Activated T-helper 1 cell treated with anti-CD3 and anti-CD28 coated beads, Interleukin-12 subunit alpha, Interleukin-12 subunit beta, Interleukin-2, Interleukin-4 antibody, amounts not matched to agents 30 ng/mL and 10 ng/mL and 1 ng/mL, durations not matched to agents 14 hours and 24 hours and 36 hours (primary cell): Measurements from ENCODE around the gene AHI1. TPM values are rescaled to one million over a fixed set of nuclear protein-coding genes. Genes with fewer than 3 reads are reported as not detected.
"Not testable (repeated sequence)": the region's sequence is repeated elsewhere in the genome, so short reads cannot be mapped to it uniquely, and the experiment has no call there.

Experiments used
- DNase-seq: peaks from one replicate; pipeline ENCODE4 v3.0.0; 2021; ENCODE audit warnings: low spot score
- H3K27ac Mint-ChIP-seq: one replicate; pipeline ENCODE4 v1.8.0; 2021; ENCODE audit warnings: mild to moderate bottlenecking, mixed read lengths
- H3K27me3 Mint-ChIP-seq: one replicate; pipeline ENCODE4 v1.8.0; 2022; ENCODE audit warnings: mild to moderate bottlenecking, moderate library complexity, mixed read lengths; ENCODE audit not compliant: insufficient read depth
- H3K36me3 Mint-ChIP-seq: one replicate; pipeline ENCODE4 v1.8.0; 2021; ENCODE audit warnings: low read depth, mixed read lengths
- H3K4me1 Mint-ChIP-seq: one replicate; pipeline ENCODE4 v1.8.0; 2021; ENCODE audit warnings: low read depth, mixed read lengths
- H3K4me3 Mint-ChIP-seq: one replicate; pipeline ENCODE4 v1.8.0; 2021; ENCODE audit warnings: mild to moderate bottlenecking, moderate library complexity, mixed read lengths
- H3K9me3 Mint-ChIP-seq: one replicate; pipeline ENCODE4 v1.8.0; 2021; ENCODE audit warnings: mixed read lengths
- intact Hi-C: fragments of 100-400 bp; cut with micrococcal nuclease; formaldehyde crosslinking; loops from one replicate; pipeline ENCODE4 v1.15.1; 2024
- total RNA-seq: library from RNA; stranded (reverse); gene quantifications from 2 replicates; pipeline ENCODE4 v1.2.3, GENCODE V29; 2022

AHI1 gene
- total RNA-seq, 1 donor from 2014 or later: 142 TPM

GRCh38 chr6:135358985-135359384 lies 138.6 kb downstream of the AHI1 start:
- peaks cover 10% of the 10 kb centered on the region for H3K36me3 Mint-ChIP-seq
- no peak overlapping the region for H3K27ac Mint-ChIP-seq
- intact Hi-C loops: no loop called here
- no peak for DNase-seq
- H3K9me3 Mint-ChIP-seq: no peaks in the 10 kb centered on the region
- H3K4me1 Mint-ChIP-seq: peaks cover 16% of the 10 kb centered on the region
- no peak overlapping the region for H3K4me3 Mint-ChIP-seq
- H3K27me3 Mint-ChIP-seq: no peaks in the 10 kb centered on the region

- Mint-ChIP-seq H3K9me3 (no peaks in the 10 kb centered on the region), H3K27me3 (no peaks in the 10 kb centered on the region), H3K4me3 (no peak overlapping the region), H3K27ac (no peak overlapping the region), H3K4me1 (peaks cover 16% of the 10 kb centered on the region), H3K36me3 (peaks cover 10% of the 10 kb centered on the region)
- no peak for DNase-seq
- intact Hi-C loops: no loop called here
Observed at GRCh38 chr6:135358251-135358821, 139.2 kb downstream of the AHI1 start.

GRCh38 chr6:135354407-135354806 lies 143.1 kb downstream of the AHI1 start:
- H3K27ac Mint-ChIP-seq: no peak overlapping the region
- intact Hi-C loops: no loop called here
- DNase-seq: no peak
- H3K4me3 Mint-ChIP-seq: no peak overlapping the region
- H3K4me1 Mint-ChIP-seq: peaks cover 14% of the 10 kb centered on the region
- H3K27me3 Mint-ChIP-seq: no peaks in the 10 kb centered on the region
- peaks cover 11% of the 10 kb centered on the region for H3K36me3 Mint-ChIP-seq
- no peaks in the 10 kb centered on the region for H3K9me3 Mint-ChIP-seq

- Mint-ChIP-seq H3K4me3 (no peak overlapping the region), H3K27ac (no peak overlapping the region), H3K36me3 (peaks cover 8% of the 10 kb centered on the region), H3K9me3 (no peaks in the 10 kb centered on the region), H3K4me1 (peaks cover 1% of the 10 kb centered on the region), H3K27me3 (no peaks in the 10 kb centered on the region)
- intact Hi-C loops: no loop called here
- DNase-seq: no peak
Observed at GRCh38 chr6:135353113-135353512, 144.4 kb downstream of the AHI1 start.

GRCh38 chr6:135351635-135352034 lies 145.9 kb downstream of the AHI1 start:
- Mint-ChIP-seq H3K36me3 (peaks cover 8% of the 10 kb centered on the region), H3K27ac (no peak overlapping the region)

GRCh38 chr6:135347887-135348286 lies 149.7 kb downstream of the AHI1 start:
- H3K27me3 Mint-ChIP-seq: peaks cover 2% of the 10 kb centered on the region
- intact Hi-C loops: no loop called here
- H3K9me3 Mint-ChIP-seq: no peaks in the 10 kb centered on the region
- H3K4me1 Mint-ChIP-seq: peaks cover 6% of the 10 kb centered on the region
- no peak overlapping the region for H3K27ac Mint-ChIP-seq
- H3K36me3 Mint-ChIP-seq: peaks cover 7% of the 10 kb centered on the region
- no peak overlapping the region for H3K4me3 Mint-ChIP-seq
- no peak for DNase-seq

More at GRCh38 chr6:135351635-135352034, 145.9 kb downstream of the AHI1 start:
- Mint-ChIP-seq H3K27me3 (no peaks in the 10 kb centered on the region), H3K9me3 (no peaks in the 10 kb centered on the region), H3K4me1 (peaks cover 3% of the 10 kb centered on the region), H3K4me3 (no peak overlapping the region)
- intact Hi-C loops: no loop called here
- DNase-seq: no peak

- Mint-ChIP-seq H3K27me3 (peaks cover 2% of the 10 kb centered on the region), H3K4me3 (no peak overlapping the region), H3K27ac (no peak overlapping the region), H3K36me3 (peaks cover 7% of the 10 kb centered on the region), H3K4me1 (peaks cover 6% of the 10 kb centered on the region), H3K9me3 (no peaks in the 10 kb centered on the region)
- intact Hi-C loops: no loop called here
- DNase-seq: no peak
Observed at GRCh38 chr6:135346747-135347146, 150.8 kb downstream of the AHI1 start.

- Mint-ChIP-seq H3K4me3 (no peak overlapping the region), H3K36me3 (peaks cover 5% of the 10 kb centered on the region), H3K27me3 (peaks cover 4% of the 10 kb centered on the region), H3K4me1 (peaks cover 6% of the 10 kb centered on the region), H3K9me3 (no peaks in the 10 kb centered on the region), H3K27ac (no peak overlapping the region)
- intact Hi-C loops: no loop called here
- DNase-seq: no peak
Observed at GRCh38 chr6:135344526-135344925, 153.0 kb downstream of the AHI1 start.

- intact Hi-C loops, H3K4me1 Mint-ChIP-seq, DNase-seq, H3K27ac Mint-ChIP-seq, H3K4me3 Mint-ChIP-seq, H3K27me3 Mint-ChIP-seq, H3K36me3 Mint-ChIP-seq, H3K9me3 Mint-ChIP-seq: not testable (repeated sequence)
Observed at GRCh38 chr6:135339920-135340319, 157.6 kb downstream of the AHI1 start.

GRCh38 chr6:135334169-135334568 lies 163.4 kb downstream of the AHI1 start:
- Mint-ChIP-seq H3K4me3 (no peak overlapping the region), H3K9me3 (no peaks in the 10 kb centered on the region), H3K36me3 (peaks cover 6% of the 10 kb centered on the region), H3K4me1 (no peaks in the 10 kb centered on the region), H3K27me3 (no peaks in the 10 kb centered on the region), H3K27ac (no peak overlapping the region)
- intact Hi-C loops: no loop called here
- DNase-seq: no peak

GRCh38 chr6:135331002-135331401 lies 166.5 kb downstream of the AHI1 start:
- intact Hi-C loops: no loop called here
- H3K27me3 Mint-ChIP-seq: peaks cover 4% of the 10 kb centered on the region
- no peaks in the 10 kb centered on the region for H3K9me3 Mint-ChIP-seq
- no peak overlapping the region for H3K4me3 Mint-ChIP-seq
- H3K27ac Mint-ChIP-seq: no peak overlapping the region
- no peak for DNase-seq
- peaks cover 12% of the 10 kb centered on the region for H3K36me3 Mint-ChIP-seq
- no peaks in the 10 kb centered on the region for H3K4me1 Mint-ChIP-seq

GRCh38 chr6:135329851-135330803 lies 167.4 kb downstream of the AHI1 start:
- Mint-ChIP-seq H3K4me3 (no peak overlapping the region), H3K27ac (no peak overlapping the region), H3K4me1 (no peaks in the 10 kb centered on the region), H3K9me3 (no peaks in the 10 kb centered on the region), H3K36me3 (peaks cover 13% of the 10 kb centered on the region), H3K27me3 (peaks cover 4% of the 10 kb centered on the region)
- no peak for DNase-seq
- intact Hi-C loops: no loop called here

GRCh38 chr6:135328136-135328535 lies 169.4 kb downstream of the AHI1 start:
- Mint-ChIP-seq H3K4me1 (peaks cover 3% of the 10 kb centered on the region), H3K9me3 (no peaks in the 10 kb centered on the region), H3K36me3 (peaks cover 13% of the 10 kb centered on the region), H3K4me3 (no peak overlapping the region), H3K27ac (no peak overlapping the region), H3K27me3 (peaks cover 4% of the 10 kb centered on the region)
- DNase-seq: no peak
- intact Hi-C loops: no loop called here
